CD4-positive, alpha-beta T cell treated with Interleukin-15 for 1 hour (primary cell): ENCODE results near the gene EIPR1.

ENCODE experiments used
- DNase-seq: peaks from one replicate; pipeline ENCODE4 v3.0.0-alpha.2; 2020

EIPR1 gene

GRCh38 chr2:3265981-3266924 is 111.4 kb downstream of the EIPR1 start:
- DNase-seq = no peak

DNA sequence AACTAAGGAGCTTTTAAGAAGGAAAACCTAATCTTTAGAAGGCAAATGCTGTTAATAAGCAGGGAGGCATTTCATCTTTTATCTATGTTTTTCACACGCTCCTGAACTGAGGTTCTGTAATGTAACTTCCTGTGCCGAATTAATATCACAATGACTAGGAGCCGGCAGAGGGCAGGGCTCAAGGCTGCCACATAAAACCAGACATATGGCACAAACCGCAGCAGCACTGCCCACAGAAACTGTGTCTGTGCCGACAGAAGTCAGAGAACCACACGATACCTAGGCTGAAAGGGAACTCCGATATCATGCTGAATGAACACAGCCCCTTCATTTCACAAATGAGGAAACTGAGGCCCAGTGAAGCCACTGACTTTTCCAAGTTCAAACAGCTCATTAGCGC is 112.1 kb downstream of the EIPR1 start:
- DNase-seq = no peak

DNA sequence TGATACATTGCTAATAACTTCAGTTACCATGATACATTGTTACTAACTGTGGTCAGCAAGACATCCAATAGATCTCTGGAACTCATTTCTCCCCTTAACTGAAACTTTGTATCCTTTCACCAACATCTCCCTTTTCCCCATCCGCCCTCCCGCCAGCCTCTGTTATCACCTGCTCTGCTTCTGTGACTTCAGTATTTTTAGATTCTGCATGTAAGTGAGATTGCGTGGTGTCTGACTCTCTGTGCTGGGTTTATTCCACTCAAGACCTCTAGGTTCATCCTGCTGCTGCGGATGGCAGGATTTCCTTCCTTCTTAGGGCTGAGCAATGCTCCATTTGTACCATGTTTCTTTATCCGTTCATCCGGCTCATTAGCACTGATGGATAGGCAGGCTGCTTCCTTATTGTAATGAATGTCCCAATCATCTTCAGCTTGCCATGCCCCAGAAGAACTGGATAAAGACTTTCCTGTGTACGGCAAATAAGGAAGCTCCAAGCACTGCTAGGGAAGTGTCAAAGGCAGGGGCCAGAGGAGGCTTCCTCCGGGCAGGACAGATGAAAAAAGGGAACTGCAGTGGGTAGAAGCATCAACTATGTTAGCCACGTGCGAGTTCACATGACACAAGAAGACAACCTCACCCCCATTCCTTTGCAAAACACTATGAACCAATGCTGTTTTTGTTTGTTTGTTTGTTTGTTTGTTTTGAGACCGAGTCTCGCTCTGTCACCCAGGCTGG is 113.4 kb downstream of the EIPR1 start:
- no peak for DNase-seq

DNA sequence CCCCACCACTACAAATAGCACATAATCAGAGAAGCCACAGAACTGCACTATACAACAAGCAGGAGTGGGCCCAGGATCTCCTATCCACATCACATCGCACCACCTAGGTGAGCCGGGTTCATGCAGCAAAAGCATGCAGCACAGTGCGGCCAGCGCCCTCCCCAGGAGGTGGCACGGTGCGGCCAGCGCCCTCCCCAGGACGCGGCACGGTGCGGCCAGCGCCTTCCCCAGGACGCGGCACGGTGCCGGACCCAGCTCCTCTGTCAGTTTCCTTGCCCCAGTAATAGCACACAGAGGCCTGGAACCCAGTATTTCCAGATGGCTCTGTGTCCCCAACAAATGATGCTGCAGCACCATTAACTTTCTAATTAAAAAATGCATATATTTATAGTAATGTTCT is 114.1 kb downstream of the EIPR1 start:
- no peak for DNase-seq

- DNase-seq = no peak
Observed at GRCh38 chr2:3262437-3263388, 114.9 kb downstream of the EIPR1 start.

DNA sequence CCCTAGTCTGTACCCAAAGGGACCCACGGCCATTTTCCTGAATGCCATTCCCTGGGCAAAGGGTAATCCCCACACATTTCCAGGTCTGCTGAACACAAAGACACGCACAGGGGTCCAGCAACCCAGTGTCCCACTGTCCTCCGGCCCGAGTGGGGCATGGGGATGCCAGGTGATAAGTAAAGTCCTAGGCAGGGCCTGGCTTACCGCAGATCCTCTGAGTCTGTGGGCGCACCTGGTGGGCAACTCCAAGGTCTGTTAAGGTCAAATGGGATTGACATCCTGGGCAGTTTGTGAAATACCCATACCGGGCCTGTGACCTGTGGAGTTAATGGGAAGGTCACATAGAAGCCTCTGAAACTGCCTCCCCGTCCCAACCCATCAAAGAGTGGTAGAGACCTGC is 116.1 kb downstream of the EIPR1 start:
- DNase-seq = no peak

DNA sequence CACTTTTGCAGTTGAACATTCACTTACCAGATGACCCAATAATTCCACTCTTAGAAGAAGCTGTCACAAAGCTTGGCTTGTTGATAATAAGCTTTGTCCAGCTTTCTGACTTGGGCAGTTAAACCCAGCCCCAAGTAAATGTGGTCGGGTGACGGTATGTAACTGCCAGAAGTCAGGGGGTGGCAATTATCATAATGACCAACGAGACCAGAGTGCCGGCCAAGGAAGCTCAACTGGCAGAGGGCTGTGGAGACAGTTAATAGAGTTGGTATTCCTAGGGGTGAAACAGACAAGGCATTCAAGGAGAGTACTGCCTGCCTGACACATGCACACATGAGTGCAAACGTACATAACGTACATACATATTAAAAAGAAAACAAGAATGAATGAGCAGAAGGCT is 116.7 kb downstream of the EIPR1 start:
- DNase-seq = no peak

DNA sequence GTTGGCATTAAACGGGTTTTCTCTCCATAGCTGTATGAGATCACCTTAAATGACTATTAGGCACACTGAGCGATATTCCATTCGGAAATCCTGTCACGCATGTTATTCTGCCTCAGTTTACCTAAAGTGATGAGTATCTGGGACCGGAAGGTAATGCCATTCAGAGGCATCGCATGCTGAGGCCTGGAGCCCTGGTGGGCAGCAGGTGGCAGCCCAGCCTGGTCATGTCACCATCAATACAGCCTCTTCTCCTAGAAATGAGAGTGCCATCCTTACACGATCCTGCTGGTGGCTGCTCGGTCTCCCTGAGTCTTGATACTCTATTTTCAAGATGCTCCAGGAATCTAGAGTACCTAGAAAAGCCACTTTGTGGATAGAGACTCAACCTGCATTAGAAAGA is 119.8 kb downstream of the EIPR1 start:
- no peak for DNase-seq

- DNase-seq = no peak
Observed at GRCh38 chr2:3257166-3257565, 120.5 kb downstream of the EIPR1 start.

DNA sequence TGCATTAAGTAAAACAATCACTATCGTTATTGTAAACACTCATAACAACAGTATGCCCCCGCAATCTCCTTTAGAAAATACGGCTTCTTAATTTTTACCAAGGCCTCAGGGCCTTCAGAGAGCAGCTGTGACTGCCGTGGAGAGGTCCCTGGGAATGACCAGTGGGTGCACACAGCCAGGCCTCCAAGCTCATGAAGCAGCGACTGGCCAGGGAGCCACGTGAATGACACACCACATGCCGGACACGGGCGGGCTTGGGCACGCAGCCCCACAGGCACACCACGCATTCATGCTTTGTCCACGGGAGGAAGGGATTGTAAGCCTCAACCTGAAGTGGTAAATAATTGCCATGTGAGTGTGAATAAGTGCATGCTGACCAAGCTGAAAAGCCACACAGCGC is 121.0 kb downstream of the EIPR1 start:
- no peak for DNase-seq

GRCh38 chr2:3256157-3256556 is 121.5 kb downstream of the EIPR1 start:
- no peak for DNase-seq

GRCh38 chr2:3254442-3254941 is 123.1 kb downstream of the EIPR1 start:
- no peak for DNase-seq

DNA sequence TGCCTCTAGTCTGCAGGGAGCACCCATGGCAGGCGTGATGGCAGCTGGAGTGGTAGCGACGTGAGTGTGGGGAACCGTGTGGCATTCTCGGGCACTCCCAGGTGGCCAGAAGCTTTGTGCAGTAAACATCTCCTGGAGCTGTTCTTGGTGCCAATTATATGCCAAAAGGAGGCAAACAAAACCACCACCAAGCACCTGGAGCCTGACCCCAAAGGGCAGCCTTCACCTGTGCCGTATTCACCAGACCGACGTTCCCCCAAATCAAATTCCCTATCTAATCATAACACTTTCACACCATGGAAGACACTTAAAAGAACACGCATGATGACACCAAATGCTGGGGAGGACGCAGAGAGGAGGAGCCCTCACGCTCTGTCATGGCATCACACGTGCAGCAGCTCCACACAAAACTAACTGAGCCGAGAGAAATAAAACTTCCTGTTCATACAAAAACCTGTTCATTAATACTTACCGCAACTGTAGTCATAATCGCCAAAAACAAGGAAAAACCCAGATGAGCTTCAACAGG is 123.6 kb downstream of the EIPR1 start:
- DNase-seq = no peak

DNA sequence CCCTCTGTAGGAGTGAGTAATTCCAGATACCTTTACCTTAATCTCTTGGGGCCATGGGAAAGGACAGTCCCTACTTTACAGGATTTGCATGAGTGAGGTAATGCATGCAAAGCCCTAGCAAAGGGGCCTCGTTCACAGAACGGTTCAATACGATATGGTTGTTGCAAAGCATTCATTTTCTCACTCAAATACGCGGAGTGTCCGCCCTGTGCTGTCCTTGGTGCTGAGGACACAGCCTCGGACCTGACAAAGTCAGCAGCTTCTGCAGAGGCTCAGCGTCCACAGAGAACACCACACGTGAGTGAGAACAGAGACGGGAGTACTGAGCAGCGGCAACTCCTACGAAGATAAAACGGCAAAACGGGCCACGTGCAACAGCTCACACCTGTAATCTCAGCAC is 125.7 kb downstream of the EIPR1 start:
- no peak for DNase-seq

GRCh38 chr2:3249476-3249962 is 128.1 kb downstream of the EIPR1 start:
- DNase-seq = no peak

DNA sequence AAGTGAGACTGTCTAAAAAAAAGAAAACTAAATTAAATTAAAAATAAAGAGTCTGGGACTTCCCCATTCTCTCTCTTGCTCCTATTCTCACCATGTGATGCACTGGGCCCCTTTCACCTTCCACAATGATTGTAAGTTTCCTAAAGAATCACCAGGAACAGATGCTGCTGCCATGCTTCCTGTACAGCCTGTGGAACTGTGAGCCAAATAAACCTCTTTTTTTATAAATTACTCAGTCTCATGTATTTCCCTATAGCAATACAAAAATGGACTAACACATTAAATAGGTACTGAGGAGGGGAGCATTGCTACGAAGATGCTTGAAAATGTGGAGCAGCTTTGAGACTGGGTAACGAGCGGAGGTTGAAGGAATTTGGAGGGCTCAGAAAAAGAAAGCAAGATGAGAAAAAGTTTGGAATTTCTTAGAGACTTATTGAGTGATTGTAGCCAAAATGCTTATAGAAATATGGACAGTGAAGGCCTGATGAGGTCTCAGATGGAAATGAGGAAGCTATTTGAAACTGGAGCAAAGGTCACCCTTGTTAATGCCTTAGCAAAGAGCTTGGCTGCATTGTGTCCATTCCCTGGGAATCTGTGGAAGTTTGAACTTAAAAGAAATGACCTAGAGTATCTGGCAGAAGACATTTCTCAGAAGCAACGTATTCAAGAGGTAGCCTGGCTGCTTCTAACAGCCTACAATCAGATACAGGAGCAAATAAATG is 128.7 kb downstream of the EIPR1 start:
- no peak for DNase-seq

- no peak for DNase-seq
Observed at GRCh38 chr2:3246928-3247714, 130.5 kb downstream of the EIPR1 start.

GRCh38 chr2:3246406-3246805 is 131.2 kb downstream of the EIPR1 start:
- DNase-seq = no peak

DNA sequence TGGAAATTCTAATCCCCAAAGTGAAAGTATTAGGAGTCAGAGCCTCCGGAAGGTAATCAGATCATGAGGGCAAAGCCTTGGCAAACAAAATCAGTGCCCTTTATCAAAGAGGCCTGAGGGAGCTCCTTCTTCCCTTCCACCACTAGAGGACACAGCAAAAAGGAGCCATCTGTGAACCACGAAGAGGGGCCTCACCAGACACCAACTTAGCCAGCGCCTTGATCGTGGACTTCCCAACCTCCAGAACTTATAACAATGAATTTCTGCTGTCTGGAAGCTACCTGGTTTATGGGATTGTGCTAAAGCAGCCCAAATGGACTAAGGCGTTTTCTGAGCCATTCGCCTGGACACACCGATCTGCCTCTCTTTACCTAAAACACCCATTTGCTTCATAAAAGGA is 133.1 kb downstream of the EIPR1 start:
- DNase-seq = no peak

DNA sequence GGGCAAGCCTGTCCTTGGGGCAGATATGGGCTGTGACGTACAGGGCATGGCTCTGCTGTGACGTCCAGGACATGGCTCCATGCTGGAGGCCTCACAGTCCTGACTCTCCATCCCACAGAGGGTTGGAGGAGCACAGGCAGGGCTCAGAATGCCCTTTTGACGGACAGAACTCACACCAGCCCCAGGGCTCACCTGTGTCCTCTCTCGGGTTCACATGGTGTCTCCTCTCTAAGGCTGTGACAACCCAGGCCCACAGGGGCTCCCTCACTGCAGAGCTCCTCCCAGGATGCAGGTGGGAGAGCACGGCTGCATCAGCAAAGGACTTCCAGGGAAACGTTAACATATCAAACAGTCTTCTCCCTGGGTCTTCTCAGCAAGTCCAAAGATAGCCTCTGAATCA is 133.8 kb downstream of the EIPR1 start:
- DNase-seq = no peak
